ENCODE measurements around the gene PTPA. TPM values are rescaled to one million over a fixed set of nuclear protein-coding genes. Genes with fewer than 3 reads are reported as not detected.

Gene PTPA
- total and polyA plus RNA-seq, 2 donors (not counting 3 experiments of a cell fraction or from before 2014, with no cell fraction given), result 97.7 to 121 TPM

GRCh38 chr9:129073404-129073803 lies 37.8 kb upstream of the PTPA start:
- H3K9ac ChIP-seq (replicated peaks; ENCODE audit: extremely low read depth, insufficient read depth, low read length), result no peak overlapping the region
- H3K36me3 ChIP-seq (ENCODE audit: control insufficient read depth in 2 of 2, extremely low read depth in 1 of 2, insufficient read depth in 2 of 2, low read length in 2 of 2), result peaks cover 0 to 8% of the 10 kb centered on the region in 2 experiments
- no peaks in the 10 kb centered on the region for H3K27me3 ChIP-seq (ENCODE audit: control insufficient read depth in 2 of 2, insufficient read depth in 2 of 2, low read length in 2 of 2)
- ChIA-PET CTCF (no interaction called here), POLR2A (no interaction called here)
- H2AFZ ChIP-seq (ENCODE audit: low read depth, low read length), result no peak overlapping the region
- H3K9me3 ChIP-seq (replicated peaks; ENCODE audit: control insufficient read depth, insufficient read depth, low read length), result no peaks in the 10 kb centered on the region
- TF ChIP-seq CTCF (IDR thresholded peaks at IDR 0.05; ENCODE audit: extremely low read depth in 1 of 2, insufficient read depth in 1 of 2, low read depth in 1 of 2, low read length in 2 of 2), result no peak
- TF ChIP-seq POLR2A (IDR thresholded peaks at IDR 0.05; ENCODE audit: low read depth, low read length), result no peak
- TF ChIP-seq EZH2 (IDR thresholded peaks at IDR 0.05; ENCODE audit: borderline replicate concordance, low read depth, low read length, severe bottlenecking), result no peak
- no peak for TF ChIP-seq FOS (IDR thresholded peaks at IDR 0.05; ENCODE audit: borderline replicate concordance, insufficient read depth, low read length)
- TF ChIP-seq MAX (IDR thresholded peaks at IDR 0.05; ENCODE audit: insufficient read depth, insufficient read length), result no peak
- no peak for TF ChIP-seq JUN (IDR thresholded peaks at IDR 0.05; ENCODE audit: borderline replicate concordance, insufficient read depth, insufficient read length, low read depth)
- no peak for TF ChIP-seq POLR2AphosphoS5 (IDR thresholded peaks at IDR 0.05; ENCODE audit: insufficient read depth, low read depth, low read length)
- TF ChIP-seq GATA2 (IDR thresholded peaks at IDR 0.05; ENCODE audit: insufficient read depth, insufficient read length, low read depth, low read length), result no peak
- TF ChIP-seq MYC (IDR thresholded peaks at IDR 0.05; ENCODE audit: low read depth, low read length), result no peak
- intact Hi-C loops (cut with micrococcal nuclease), result no loop called here
- H3K79me2 ChIP-seq (ENCODE audit: control insufficient read depth, insufficient read depth, low read length), result no peaks in the 10 kb centered on the region
- H3K4me1 ChIP-seq (ENCODE audit: control insufficient read depth, extremely low read depth, insufficient read depth, low read length), result no peaks in the 10 kb centered on the region
- no peak overlapping the region for H3K4me3 ChIP-seq (replicated peaks in 1 of 3; ENCODE audit: insufficient read depth in 1 of 3, low read depth in 1 of 3, low read length in 3 of 3)
- no peak for DNase-seq (ENCODE audit: low read depth, low spot score)
- FAIRE-seq, result no peak
- no TSS peak for BruUV-seq (replicated peaks)
- dilution Hi-C loops (cut with MboI; ENCODE audit: extremely low pct_ligation_motif_present, low sequenced_read_pairs), result no loop called here
- H3K4me2 ChIP-seq (ENCODE audit: insufficient read depth, low read length), result no peak overlapping the region
- no peaks in the 10 kb centered on the region for H3K9me1 ChIP-seq (replicated peaks; ENCODE audit: control insufficient read depth, extremely low read depth, insufficient read depth, low read length)
- H4K20me1 ChIP-seq (replicated peaks; ENCODE audit: control insufficient read depth, extremely low read depth, insufficient read depth, low read length), result no peaks in the 10 kb centered on the region
- no peak overlapping the region for H3K27ac ChIP-seq (ENCODE audit: insufficient read depth, low read depth, low read length)

All from endothelial cell of umbilical vein (primary cell).